SK-N-SH (cell line): ENCODE data around the gene USE1.

ENCODE experiments used
- FOXJ3 ChIP-seq: sonication (generic); formaldehyde crosslinking; IDR thresholded peaks from 2 replicates; pipeline ENCODE4 v1.5.1; 2020; ENCODE audit warnings: mild to moderate bottlenecking, missing genetic modification reagents
- FOXM1 ChIP-seq: IDR thresholded peaks from 2 replicates; pipeline ENCODE4 v1.4.0; 2012; ENCODE audit warnings: low read depth, mild to moderate bottlenecking
- POLR2AphosphoS5 ChIP-seq: IDR thresholded peaks from 2 replicates; pipeline ENCODE4 v1.6.1; 2012; ENCODE audit warnings: low read depth, low read length
- RAD21 ChIP-seq: IDR thresholded peaks from 2 replicates; pipeline ENCODE4 v1.6.1; 2012; ENCODE audit warnings: mild to moderate bottlenecking, low read length
- RCOR1 ChIP-seq: fragments of 150-350 bp; IDR thresholded peaks from 2 replicates; pipeline ENCODE4 v1.6.1; 2017; ENCODE audit warnings: antibody characterized with exemption, low read length
- TAF1 ChIP-seq: IDR thresholded peaks from 2 replicates; pipeline ENCODE4 v1.6.1; 2012; ENCODE audit warnings: low read depth, mild to moderate bottlenecking, low read length, moderate library complexity, borderline replicate concordance
- TCF12 ChIP-seq: IDR thresholded peaks from 2 replicates; pipeline ENCODE4 v1.4.0; 2012
- YY1 ChIP-seq: IDR thresholded peaks from 2 replicates; pipeline ENCODE4 v1.4.0; 2012; ENCODE audit warnings: low read depth, mild to moderate bottlenecking
- TF ChIP-seq, protein P1 (sequence below): fragments of 200-600 bp; sonication (generic); IDR thresholded peaks from 2 replicates; pipeline ENCODE4 v1.6.1; 2017; ENCODE audit warnings: antibody characterized with exemption, mild to moderate bottlenecking, moderate library complexity
- TF ChIP-seq, protein P2 (sequence below): IDR thresholded peaks from 2 replicates; pipeline ENCODE4 v1.6.1; 2012; ENCODE audit warnings: mild to moderate bottlenecking, low read depth, low read length, moderate library complexity

DNA sequence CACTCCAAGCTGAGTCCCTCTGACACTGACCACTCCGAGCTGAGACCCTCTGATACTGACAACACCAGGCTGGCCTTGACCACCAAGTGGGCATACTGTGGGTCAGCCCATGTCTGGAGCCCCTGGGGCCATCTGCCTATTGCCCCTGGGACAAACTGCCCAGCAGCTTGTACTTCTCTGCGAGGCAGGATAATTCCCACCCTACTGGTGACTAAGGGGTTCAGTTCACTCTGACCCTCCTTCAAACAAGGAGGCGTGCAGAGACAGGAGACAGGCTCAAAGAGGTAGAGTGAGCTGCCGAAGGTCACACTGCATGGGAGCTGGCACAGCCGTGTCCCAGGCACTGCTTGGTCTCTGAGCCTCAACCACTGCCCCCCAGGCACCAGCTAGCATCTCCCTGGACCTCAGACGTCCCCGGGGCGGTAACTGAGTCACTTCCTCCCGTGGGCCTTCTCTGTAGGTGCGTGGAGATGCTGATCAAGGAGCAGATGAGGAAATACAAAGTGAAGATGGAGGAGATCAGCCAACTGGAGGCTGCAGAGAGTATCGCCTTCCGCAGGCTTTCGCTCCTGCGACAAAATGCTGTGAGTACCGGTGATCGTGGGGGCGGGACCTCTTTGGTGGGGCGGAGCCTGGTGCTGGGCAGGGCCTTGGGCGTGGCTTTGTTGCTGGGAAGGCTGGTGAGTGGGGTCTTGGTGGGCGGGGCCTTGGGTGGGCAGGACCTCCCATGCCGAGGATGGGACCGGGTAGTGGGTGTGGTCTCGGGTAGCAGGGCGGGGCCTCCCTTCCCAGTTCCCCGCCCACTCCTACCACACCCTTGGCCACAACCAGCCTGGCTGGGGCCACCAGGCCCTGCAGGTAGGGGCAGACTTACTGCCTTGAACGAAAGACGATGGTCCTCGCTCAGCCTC lies 5.8 kb upstream of the USE1 start:
- TF ChIP-seq, protein P1, sequence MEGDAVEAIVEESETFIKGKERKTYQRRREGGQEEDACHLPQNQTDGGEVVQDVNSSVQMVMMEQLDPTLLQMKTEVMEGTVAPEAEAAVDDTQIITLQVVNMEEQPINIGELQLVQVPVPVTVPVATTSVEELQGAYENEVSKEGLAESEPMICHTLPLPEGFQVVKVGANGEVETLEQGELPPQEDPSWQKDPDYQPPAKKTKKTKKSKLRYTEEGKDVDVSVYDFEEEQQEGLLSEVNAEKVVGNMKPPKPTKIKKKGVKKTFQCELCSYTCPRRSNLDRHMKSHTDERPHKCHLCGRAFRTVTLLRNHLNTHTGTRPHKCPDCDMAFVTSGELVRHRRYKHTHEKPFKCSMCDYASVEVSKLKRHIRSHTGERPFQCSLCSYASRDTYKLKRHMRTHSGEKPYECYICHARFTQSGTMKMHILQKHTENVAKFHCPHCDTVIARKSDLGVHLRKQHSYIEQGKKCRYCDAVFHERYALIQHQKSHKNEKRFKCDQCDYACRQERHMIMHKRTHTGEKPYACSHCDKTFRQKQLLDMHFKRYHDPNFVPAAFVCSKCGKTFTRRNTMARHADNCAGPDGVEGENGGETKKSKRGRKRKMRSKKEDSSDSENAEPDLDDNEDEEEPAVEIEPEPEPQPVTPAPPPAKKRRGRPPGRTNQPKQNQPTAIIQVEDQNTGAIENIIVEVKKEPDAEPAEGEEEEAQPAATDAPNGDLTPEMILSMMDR = no peak
- TF ChIP-seq YY1 = no peak
- TF ChIP-seq, protein P2, sequence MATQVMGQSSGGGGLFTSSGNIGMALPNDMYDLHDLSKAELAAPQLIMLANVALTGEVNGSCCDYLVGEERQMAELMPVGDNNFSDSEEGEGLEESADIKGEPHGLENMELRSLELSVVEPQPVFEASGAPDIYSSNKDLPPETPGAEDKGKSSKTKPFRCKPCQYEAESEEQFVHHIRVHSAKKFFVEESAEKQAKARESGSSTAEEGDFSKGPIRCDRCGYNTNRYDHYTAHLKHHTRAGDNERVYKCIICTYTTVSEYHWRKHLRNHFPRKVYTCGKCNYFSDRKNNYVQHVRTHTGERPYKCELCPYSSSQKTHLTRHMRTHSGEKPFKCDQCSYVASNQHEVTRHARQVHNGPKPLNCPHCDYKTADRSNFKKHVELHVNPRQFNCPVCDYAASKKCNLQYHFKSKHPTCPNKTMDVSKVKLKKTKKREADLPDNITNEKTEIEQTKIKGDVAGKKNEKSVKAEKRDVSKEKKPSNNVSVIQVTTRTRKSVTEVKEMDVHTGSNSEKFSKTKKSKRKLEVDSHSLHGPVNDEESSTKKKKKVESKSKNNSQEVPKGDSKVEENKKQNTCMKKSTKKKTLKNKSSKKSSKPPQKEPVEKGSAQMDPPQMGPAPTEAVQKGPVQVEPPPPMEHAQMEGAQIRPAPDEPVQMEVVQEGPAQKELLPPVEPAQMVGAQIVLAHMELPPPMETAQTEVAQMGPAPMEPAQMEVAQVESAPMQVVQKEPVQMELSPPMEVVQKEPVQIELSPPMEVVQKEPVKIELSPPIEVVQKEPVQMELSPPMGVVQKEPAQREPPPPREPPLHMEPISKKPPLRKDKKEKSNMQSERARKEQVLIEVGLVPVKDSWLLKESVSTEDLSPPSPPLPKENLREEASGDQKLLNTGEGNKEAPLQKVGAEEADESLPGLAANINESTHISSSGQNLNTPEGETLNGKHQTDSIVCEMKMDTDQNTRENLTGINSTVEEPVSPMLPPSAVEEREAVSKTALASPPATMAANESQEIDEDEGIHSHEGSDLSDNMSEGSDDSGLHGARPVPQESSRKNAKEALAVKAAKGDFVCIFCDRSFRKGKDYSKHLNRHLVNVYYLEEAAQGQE = no peak
- TF ChIP-seq TAF1 = no peak
- no peak for TF ChIP-seq TCF12
- no peak for TF ChIP-seq RAD21
- no peak for TF ChIP-seq RCOR1
- no peak for TF ChIP-seq POLR2AphosphoS5
- no peak for TF ChIP-seq FOXJ3 (CRISPR knock-in tag)
- no peak for TF ChIP-seq FOXM1
